HG03159 (cell line): ENCODE data around the gene PAPPA2.
"Not testable (repeated sequence)": the region's sequence is repeated elsewhere in the genome, so short reads cannot be mapped to it uniquely, and the experiment has no call there.

Source experiments
- ATAC-seq: cut with Tn5 transposase; IDR thresholded peaks from one replicate; pipeline ENCODE4 v1.9.1; 2021; ENCODE audit warnings: mild to moderate bottlenecking, moderate library complexity; ENCODE audit not compliant: unreplicated experiment

The PAPPA2 gene

GRCh38 chr1:176551146-176551545 lies 88.2 kb downstream of the PAPPA2 start:
- ATAC-seq, result no peak

DNA sequence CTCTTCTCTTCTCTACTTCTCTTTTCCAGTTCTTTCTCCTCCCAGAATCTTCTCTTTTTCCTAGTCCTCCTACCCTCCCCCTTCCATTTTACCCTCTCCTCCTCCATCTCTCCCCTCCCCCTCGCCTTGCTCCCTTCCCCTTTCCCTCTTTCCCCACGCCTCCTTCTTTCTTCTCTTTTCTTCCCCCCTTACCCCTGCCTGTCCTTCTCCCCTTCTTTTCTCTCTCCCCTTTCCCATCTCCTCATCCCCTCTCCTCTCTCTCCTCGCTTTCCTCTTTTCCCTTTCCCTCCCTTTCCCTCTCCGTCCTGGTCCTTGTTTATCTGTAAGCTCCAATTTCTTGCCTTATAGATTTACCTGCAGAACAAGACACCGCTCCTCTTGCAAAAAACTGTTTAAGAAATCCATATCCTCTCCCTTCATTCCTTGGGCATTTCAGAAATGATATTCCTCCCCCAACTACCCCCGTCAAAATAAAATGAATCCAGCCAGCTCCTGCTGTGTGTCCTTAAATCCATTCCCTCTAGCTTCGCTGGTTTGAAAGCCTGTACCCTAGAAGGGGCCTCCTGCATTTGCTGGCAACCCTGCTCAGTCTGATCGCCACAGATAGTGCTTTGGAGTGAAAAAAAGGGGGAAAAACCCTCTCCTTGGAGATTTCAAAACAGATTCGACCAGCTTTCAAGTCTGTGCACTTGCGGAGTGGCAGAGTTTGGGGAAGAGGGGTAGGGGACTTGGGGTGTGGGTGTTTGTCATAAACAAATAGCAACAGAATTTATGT lies 89.4 kb downstream of the PAPPA2 start:
- ATAC-seq, result no peak

DNA sequence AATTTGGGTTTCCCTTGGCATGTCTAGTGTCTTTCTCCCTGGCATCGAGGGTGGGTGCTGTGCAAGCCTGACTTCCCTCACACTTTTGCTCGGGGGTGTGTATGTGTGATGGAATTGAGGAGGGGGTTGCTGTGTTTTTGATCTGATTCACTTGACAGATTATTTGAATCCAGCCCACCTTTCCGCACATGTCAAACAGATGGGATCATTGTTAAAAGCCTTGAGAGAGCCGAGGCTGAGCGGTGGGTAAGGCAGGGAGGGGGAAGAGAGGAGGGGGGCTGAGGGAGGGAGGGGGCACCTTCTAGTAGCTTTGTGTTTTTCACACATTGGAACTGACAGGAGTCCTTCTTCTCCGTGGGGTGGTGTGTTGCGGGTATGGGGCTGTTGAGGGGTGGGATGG lies 90.0 kb downstream of the PAPPA2 start:
- ATAC-seq, result no peak

DNA sequence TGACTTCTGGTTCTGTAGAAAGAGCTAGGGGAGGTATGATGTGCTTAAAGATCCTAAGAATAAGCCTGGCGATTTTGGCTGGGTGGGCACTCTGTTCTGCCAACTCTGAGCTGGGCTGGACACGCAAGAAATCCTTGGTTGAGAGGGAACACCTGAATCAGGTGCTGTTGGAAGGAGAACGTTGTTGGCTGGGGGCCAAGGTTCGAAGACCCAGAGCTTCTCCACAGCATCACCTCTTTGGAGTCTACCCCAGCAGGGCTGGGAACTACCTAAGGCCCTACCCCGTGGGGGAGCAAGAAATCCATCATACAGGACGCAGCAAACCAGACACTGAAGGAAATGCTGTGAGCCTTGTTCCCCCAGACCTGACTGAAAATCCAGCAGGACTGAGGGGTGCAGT lies 93.3 kb downstream of the PAPPA2 start:
- ATAC-seq, result no peak

DNA sequence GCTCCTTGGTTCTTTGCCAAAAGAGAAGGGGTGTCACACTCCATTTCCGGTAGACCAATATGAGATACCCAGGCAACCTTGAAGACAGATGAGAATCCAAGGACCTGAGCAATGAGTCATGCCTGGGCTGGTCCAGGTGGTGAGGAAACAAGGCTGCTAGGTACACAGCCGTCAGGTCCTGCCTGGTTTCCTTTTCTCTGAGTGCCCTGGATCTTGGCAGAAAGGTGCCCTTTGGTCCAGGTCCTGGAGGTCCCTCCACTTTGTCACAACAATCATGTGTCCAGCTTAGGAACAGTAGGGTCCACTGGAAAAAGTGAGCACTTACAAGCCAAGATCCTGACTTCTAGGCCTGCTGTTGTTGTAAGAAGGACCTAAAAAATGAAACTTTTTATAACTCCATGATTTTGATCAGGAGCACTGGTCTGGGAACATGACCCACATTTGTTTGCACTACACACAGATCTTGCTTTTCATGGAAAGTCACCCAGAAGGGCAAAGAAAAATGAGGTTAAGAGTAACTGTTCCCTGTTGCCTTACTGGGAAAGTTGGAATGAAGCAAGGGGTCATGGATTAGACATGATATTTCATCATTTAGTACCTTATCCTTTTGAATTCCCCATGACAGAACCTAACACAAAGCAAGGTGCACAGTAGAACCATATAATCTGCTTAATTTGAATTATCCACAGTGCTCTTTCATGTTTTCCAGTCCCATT lies 94.7 kb downstream of the PAPPA2 start:
- no peak for ATAC-seq

DNA sequence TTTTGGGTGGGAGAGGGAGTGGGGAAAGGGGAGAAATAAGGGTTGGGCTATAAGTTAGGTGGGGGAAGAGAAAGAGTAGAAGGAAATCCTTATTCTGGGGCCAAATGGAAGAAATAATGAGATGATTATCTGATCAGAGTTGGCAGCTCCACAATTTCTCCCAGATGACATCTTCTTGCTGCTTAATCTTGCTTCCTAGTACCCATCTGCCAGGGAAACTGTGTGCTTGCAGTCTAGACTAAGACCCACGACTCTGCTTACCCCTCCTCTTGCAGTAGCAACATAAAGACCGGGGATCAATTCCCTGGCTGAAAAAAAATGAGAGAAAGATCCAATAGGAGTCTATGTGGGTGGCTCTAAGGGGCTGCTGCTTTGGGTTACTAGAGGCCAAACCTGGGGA lies 95.6 kb downstream of the PAPPA2 start:
- no peak for ATAC-seq

DNA sequence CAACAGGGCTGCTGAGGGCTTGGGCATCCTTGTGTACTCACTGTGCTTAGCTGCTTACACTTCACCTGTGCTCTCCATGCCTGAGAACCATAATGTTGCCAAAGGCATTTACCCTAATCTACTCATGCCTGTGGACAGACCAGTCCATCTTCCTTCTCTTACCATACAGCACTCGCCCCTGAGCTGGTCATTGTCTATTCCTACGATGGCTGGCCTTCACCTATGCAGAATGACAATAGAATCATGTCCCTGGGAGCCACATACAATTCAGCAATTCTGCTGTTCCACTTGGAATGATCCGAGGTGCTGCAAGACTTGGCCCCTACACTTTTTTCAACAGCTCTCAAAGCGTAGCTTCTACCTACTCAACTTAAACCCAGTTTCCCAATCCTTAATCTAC lies 96.5 kb downstream of the PAPPA2 start:
- no peak for ATAC-seq

DNA sequence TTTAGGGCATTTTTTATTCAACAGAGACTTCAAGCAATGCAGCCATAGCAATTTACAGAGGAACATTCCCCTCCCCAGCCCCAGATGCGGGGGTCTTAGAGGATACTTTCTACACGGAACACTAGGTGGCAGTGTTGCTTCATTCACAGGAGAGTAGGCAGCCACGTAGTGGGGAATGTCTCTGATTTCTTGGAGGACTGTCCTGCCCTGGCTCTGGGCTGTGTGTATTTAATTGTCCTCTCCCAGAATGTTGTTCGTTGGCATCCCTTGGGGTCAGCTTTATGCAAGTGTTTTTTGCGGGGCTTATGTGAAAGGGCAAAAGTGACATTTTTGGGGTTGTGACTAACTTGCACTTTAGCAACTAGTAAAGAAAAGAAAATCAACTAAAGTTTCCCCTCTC lies 96.9 kb downstream of the PAPPA2 start:
- peak; percentile 81 for ATAC-seq

GRCh38 chr1:176560681-176561080 lies 97.7 kb downstream of the PAPPA2 start:
- ATAC-seq, result no peak

- not testable (repeated sequence) for ATAC-seq
Observed at GRCh38 chr1:176561761-176562160, 98.8 kb downstream of the PAPPA2 start.

DNA sequence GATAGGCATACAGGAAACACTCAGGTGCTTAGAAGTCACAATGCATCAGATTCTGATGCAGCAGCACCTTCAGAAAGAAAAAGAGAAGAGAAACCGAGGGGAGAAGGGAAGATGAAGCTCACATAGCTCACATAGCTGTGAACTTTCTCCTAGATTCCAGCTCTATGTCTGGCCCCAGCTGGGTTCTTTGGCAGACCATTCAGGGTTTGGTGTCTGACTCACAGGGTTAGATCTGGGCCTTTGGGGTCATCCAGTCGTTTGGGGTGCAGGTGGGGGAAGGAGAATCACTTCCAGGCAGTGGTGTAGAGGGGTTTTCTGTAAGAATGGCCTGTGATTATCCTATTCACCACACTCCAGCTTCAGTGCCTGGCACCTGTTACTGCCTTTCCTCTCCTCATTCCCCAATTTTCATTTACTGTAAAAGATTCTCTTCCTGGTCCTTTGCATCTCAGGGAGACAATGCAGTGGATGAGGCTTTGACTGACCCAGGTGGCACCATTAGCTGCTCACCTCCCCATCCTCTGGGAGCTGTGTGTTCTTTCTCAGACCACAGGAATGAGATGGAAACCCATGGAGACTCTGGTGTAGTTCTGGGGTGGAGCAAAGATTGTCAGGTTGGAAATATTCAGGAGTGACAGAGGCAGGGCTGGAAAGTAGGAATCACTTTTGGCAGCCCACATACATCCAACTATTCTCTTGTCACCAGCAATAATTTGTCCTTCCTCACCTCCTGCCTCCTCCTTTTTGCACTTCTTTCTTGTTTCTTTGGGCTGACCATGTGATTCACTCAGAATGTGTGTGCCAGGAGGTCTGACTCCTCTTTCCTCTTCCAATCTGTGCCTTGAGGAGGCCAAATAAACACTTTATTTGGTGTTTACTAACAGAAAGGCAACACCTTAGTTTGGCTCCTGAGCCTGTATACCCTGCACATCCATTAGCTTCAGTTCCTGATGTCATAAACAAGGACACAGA lies 103.3 kb downstream of the PAPPA2 start:
- ATAC-seq, result no peak

- no peak for ATAC-seq
Observed at GRCh38 chr1:176567190-176567794, 104.3 kb downstream of the PAPPA2 start.

GRCh38 chr1:176568185-176568584 lies 105.2 kb downstream of the PAPPA2 start:
- ATAC-seq, result no peak

DNA sequence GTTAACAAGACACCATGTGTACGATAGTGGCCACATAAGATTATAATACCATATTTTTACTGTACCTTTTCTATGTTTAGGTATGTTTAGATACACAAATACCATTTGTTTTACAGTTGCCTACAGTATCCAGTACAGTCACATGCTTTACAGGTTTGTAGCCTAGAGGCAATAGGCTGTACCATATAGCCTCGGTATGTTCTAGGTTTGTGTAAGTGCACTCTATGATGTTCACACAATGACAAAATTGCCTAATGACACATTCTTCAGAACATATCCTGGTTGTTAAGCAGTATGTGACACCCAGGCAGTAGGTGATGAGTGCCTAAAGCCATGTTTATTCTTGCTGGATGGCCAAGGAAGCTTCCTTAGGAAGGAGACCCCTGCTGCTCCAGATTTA lies 111.8 kb downstream of the PAPPA2 start:
- ATAC-seq, result no peak

DNA sequence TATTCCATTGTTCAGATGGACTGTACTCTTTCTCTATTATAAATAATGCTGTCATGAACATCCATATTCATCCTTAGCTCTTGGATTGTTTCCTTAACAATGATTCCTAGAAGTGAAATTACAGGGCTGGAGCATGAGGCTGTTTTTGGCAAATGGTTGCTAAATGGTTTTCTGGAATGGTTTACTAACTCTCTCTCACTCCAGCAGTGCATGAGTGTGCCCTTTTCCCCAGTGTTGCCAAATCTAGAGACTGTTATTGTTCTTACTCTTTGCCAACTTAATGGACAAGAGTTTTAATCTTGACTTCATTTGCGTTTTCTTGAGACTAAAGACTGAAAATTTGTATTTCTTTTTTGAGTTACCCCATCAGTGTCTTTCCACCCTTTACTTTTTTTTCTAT lies 113.0 kb downstream of the PAPPA2 start:
- no peak for ATAC-seq

GRCh38 chr1:176576670-176577069 lies 113.7 kb downstream of the PAPPA2 start:
- ATAC-seq, result no peak

GRCh38 chr1:176577646-176578197 lies 114.7 kb downstream of the PAPPA2 start:
- no peak for ATAC-seq

DNA sequence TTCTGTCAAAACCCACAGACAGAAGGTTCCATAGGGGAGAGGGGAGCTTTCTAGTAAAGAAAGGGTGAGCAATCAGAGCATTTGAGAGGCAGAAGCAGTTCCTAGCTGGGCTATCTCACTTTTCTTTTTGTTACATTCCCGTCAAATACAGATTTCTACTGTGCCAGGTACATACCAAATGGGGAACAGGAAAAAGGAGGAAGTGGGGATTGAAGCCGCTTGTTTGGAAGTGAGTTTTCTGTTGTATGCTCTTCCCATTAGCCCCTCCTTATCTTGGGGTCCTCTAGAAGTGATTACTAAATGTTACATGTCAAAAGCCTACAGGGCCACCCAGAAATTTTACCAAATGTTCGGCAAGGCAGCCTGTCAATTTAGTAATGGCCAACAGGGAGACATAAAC lies 116.1 kb downstream of the PAPPA2 start:
- no peak for ATAC-seq

- no peak for ATAC-seq
Observed at GRCh38 chr1:176595217-176595616, 132.2 kb downstream of the PAPPA2 start.

GRCh38 chr1:176601348-176601747 lies 138.4 kb downstream of the PAPPA2 start:
- ATAC-seq, result no peak
